Measurements from ENCODE around the gene CENPB. TPM values are rescaled to one million over a fixed set of nuclear protein-coding genes. Genes with fewer than 3 reads are reported as not detected.

The CENPB gene
- polyA plus RNA-seq, 1 donor (not counting 4 experiments of a cell fraction or from before 2014, with no cell fraction given), result 18.1 TPM

DNA sequence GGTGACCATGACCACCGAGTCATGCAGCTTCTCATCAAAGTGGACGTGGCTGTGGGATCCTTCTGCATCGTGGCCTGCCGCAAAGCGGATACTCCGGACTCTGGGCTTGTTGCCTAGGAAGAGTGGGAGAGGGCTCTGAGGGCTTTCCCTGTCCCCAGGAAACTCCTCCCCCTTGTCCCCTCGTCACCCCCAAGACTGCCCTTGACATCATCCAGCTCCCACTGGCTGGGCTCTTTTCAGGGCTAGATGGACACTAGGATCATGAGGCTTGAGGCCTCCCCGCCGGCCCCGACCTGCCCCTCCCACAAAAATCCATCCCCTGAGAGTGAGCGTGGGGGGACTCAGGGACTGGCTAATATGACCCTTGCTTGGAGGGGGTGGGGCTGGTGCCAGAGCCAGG lies 28.0 kb downstream of the CENPB start:
- Histone ChIP-seq H3K4me1 (ENCODE audit: control insufficient read depth, extremely low read depth, insufficient read depth, low read length) (no peaks in the 10 kb centered on the region), H3K9me1 (ENCODE audit: control insufficient read depth, extremely low read depth, insufficient read depth, low read length) (no peaks in the 10 kb centered on the region), H2AFZ (ENCODE audit: control insufficient read depth, low read length) (no peak overlapping the region), H3K9ac (ENCODE audit: control insufficient read depth, extremely low read depth, insufficient read depth, low read length) (no peak overlapping the region), H3K79me2 (ENCODE audit: control insufficient read depth, insufficient read depth, low read length) (peaks cover 1% of the 10 kb centered on the region), H3K9me3 (ENCODE audit: control insufficient read depth, low read depth, low read length) (no peaks in the 10 kb centered on the region), H3K27me3 (ENCODE audit: control insufficient read depth, extremely low read depth, insufficient read depth, low read length) (no peaks in the 10 kb centered on the region), H3K27ac (ENCODE audit: control insufficient read depth, insufficient read depth, low read length) (no peak overlapping the region), H3K4me2 (ENCODE audit: control insufficient read depth, extremely low read depth, insufficient read depth, low read depth, low read length) (no peak overlapping the region), H3K4me3 (ENCODE audit: control insufficient read depth in 2 of 3, extremely low read depth in 1 of 3, insufficient read depth in 2 of 3, low read depth in 1 of 3, low read length in 3 of 3) (no peak overlapping the region), H3K36me3 (ENCODE audit: control insufficient read depth in 2 of 2, extremely low read depth in 1 of 2, insufficient read depth in 2 of 2, low read length in 2 of 2) (peaks cover 4 to 16% of the 10 kb centered on the region in 2 experiments), H4K20me1 (ENCODE audit: control insufficient read depth, extremely low read depth, insufficient read depth, low read length) (no peaks in the 10 kb centered on the region)
- dilution Hi-C loops (cut with MboI; ENCODE audit: extremely low pct_ligation_motif_present, low sequenced_read_pairs), result no loop called here
- no peak for DNase-seq (ENCODE audit: low read depth, low spot score)
- no peak for FAIRE-seq
- TF ChIP-seq, protein P1, sequence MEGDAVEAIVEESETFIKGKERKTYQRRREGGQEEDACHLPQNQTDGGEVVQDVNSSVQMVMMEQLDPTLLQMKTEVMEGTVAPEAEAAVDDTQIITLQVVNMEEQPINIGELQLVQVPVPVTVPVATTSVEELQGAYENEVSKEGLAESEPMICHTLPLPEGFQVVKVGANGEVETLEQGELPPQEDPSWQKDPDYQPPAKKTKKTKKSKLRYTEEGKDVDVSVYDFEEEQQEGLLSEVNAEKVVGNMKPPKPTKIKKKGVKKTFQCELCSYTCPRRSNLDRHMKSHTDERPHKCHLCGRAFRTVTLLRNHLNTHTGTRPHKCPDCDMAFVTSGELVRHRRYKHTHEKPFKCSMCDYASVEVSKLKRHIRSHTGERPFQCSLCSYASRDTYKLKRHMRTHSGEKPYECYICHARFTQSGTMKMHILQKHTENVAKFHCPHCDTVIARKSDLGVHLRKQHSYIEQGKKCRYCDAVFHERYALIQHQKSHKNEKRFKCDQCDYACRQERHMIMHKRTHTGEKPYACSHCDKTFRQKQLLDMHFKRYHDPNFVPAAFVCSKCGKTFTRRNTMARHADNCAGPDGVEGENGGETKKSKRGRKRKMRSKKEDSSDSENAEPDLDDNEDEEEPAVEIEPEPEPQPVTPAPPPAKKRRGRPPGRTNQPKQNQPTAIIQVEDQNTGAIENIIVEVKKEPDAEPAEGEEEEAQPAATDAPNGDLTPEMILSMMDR (optimal IDR thresholded peaks at IDR 0.05 in 1 of 3, IDR thresholded peaks at IDR 0.05 in 1 of 3, conservative IDR thresholded peaks at IDR 0.05 in 1 of 3; ENCODE audit: extremely low read depth in 1 of 3, insufficient read depth in 2 of 3, low read length in 3 of 3), result no peak
- no peak for TF ChIP-seq EZH2 (IDR thresholded peaks at IDR 0.05; ENCODE audit: low read length)

DNA sequence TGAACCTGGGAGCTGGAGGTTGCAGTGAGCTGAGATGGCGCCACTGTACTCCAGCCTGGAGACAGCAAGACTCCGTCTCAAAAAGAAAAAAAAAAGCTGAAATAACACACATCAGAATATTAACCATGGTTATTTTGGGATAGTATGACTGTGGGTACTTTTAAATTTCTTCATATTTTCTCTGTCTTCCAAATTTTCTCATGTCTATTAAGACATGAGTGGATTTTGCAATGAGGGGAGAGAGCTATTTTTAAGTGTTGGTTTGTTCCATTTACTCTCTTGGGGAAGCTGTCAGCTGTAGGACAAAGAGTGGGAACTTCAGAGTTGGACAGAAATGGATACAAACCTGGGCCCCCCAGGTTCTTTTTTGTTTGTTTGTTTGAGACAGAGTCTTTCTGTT lies 29.3 kb downstream of the CENPB start:
- H3K4me2 ChIP-seq (ENCODE audit: control insufficient read depth, extremely low read depth, insufficient read depth, low read depth, low read length), result no peak overlapping the region
- DNase-seq (ENCODE audit: low read depth, low spot score) (no peak), FAIRE-seq (no peak)
- no peaks in the 10 kb centered on the region for H3K27me3 ChIP-seq (ENCODE audit: control insufficient read depth, extremely low read depth, insufficient read depth, low read length)
- H3K36me3 ChIP-seq (ENCODE audit: control insufficient read depth in 2 of 2, extremely low read depth in 1 of 2, insufficient read depth in 2 of 2, low read length in 2 of 2), result peaks cover 4 to 16% of the 10 kb centered on the region in 2 experiments
- dilution Hi-C loops (cut with MboI; ENCODE audit: extremely low pct_ligation_motif_present, low sequenced_read_pairs), result no loop called here
- H3K9me3 ChIP-seq (ENCODE audit: control insufficient read depth, low read depth, low read length), result no peaks in the 10 kb centered on the region
- peaks cover 3% of the 10 kb centered on the region for H4K20me1 ChIP-seq (ENCODE audit: control insufficient read depth, extremely low read depth, insufficient read depth, low read length)
- no peak overlapping the region for H3K27ac ChIP-seq (ENCODE audit: control insufficient read depth, insufficient read depth, low read length)
- no peaks in the 10 kb centered on the region for H3K9me1 ChIP-seq (ENCODE audit: control insufficient read depth, extremely low read depth, insufficient read depth, low read length)
- H3K9ac ChIP-seq (ENCODE audit: control insufficient read depth, extremely low read depth, insufficient read depth, low read length), result no peak overlapping the region
- TF ChIP-seq EZH2 (IDR thresholded peaks at IDR 0.05; ENCODE audit: low read length), result no peak
- TF ChIP-seq, protein P1 (optimal IDR thresholded peaks at IDR 0.05 in 1 of 3, IDR thresholded peaks at IDR 0.05 in 1 of 3, conservative IDR thresholded peaks at IDR 0.05 in 1 of 3; ENCODE audit: extremely low read depth in 1 of 3, insufficient read depth in 2 of 3, low read length in 3 of 3), result no peak
- peaks cover 1% of the 10 kb centered on the region for H3K79me2 ChIP-seq (ENCODE audit: control insufficient read depth, insufficient read depth, low read length)
- no peak overlapping the region for H2AFZ ChIP-seq (ENCODE audit: control insufficient read depth, low read length)
- peaks cover 1% of the 10 kb centered on the region for H3K4me1 ChIP-seq (ENCODE audit: control insufficient read depth, extremely low read depth, insufficient read depth, low read length)
- no peak overlapping the region for H3K4me3 ChIP-seq (ENCODE audit: control insufficient read depth in 2 of 3, extremely low read depth in 1 of 3, insufficient read depth in 2 of 3, low read depth in 1 of 3, low read length in 3 of 3)

All from keratinocyte (primary cell).